ENCODE data around the gene SCO2. TPM values are rescaled to one million over a fixed set of nuclear protein-coding genes. Genes with fewer than 3 reads are reported as not detected.
A peak's percentile ranks its signal among the peaks of the same experiment; 100 is the strongest.

Gene SCO2
- total and polyA plus RNA-seq, 2 of the 13 experiments (the other 11 are each of a cell fraction or from before 2014, with no cell fraction given), result 0.32 to 3.7 TPM

DNA sequence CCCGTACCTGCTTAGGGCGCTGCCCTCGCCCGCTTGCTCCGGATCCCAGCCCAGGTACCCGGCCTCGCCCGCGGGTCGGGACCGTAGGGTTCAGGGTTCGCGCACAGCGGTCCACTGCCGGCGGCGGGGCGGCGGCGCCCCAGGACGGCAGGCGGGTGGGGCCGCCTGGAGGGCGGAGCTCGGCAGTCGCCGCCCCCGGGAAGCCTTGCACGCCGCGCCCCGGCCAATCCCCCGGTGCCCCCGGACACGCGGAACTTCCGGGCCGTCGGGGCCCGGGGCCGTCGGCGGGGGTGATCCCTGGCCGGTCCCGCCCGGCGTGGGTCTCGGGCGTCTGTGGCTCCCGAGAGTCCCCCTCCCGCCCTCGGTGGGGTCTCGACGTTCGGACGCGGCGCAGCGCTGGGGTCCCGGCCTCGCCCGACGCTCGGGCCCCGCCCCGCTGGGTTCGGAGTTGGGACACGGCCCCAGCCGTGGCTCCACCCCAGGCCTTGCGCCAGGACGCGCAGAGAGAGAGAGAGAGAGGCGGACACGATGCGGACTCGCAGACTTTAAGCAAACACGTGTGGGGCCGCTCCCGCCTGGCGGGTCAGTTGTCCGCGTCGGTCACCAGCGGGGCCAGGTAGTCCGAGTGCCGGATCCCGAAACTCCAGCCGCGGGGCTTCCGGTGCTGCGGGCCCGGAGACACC, 4.6 kb upstream of the SCO2 start, which contains the start of gene TYMP (continued):
- TF ChIP-seq, protein P1, sequence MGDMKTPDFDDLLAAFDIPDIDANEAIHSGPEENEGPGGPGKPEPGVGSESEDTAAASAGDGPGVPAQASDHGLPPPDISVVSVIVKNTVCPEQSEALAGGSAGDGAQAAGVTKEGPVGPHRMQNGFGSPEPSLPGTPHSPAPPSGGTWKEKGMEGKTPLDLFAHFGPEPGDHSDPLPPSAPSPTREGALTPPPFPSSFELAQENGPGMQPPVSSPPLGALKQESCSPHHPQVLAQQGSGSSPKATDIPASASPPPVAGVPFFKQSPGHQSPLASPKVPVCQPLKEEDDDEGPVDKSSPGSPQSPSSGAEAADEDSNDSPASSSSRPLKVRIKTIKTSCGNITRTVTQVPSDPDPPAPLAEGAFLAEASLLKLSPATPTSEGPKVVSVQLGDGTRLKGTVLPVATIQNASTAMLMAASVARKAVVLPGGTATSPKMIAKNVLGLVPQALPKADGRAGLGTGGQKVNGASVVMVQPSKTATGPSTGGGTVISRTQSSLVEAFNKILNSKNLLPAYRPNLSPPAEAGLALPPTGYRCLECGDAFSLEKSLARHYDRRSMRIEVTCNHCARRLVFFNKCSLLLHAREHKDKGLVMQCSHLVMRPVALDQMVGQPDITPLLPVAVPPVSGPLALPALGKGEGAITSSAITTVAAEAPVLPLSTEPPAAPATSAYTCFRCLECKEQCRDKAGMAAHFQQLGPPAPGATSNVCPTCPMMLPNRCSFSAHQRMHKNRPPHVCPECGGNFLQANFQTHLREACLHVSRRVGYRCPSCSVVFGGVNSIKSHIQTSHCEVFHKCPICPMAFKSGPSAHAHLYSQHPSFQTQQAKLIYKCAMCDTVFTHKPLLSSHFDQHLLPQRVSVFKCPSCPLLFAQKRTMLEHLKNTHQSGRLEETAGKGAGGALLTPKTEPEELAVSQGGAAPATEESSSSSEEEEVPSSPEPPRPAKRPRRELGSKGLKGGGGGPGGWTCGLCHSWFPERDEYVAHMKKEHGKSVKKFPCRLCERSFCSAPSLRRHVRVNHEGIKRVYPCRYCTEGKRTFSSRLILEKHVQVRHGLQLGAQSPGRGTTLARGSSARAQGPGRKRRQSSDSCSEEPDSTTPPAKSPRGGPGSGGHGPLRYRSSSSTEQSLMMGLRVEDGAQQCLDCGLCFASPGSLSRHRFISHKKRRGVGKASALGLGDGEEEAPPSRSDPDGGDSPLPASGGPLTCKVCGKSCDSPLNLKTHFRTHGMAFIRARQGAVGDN (CRISPR knock-in tag; IDR thresholded peaks at IDR 0.05), result peak; percentile 90; the same call in 1 of the 2 replicates
- TF ChIP-seq, protein P2, sequence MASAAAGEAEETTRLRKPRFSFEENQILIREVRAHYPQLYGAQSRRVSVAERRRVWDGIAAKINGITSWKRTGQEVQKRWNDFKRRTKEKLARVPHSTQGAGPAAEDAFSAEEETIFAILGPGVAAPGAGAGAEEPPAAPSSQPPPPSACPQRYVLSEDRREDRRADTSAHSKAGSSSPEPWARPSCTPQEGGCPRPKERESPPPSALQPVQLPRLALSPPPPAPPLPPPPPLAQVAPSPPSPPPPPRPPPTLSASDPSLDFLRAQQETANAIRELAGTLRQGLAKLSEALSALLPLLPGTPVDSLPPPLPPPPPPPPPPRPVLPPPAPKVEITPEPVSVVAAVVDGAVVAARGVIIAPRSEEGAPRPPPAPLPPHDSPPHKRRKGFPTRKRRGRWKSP (CRISPR knock-in tag; IDR thresholded peaks at IDR 0.05), result peak; percentile 88
- TF ChIP-seq, protein P3, sequence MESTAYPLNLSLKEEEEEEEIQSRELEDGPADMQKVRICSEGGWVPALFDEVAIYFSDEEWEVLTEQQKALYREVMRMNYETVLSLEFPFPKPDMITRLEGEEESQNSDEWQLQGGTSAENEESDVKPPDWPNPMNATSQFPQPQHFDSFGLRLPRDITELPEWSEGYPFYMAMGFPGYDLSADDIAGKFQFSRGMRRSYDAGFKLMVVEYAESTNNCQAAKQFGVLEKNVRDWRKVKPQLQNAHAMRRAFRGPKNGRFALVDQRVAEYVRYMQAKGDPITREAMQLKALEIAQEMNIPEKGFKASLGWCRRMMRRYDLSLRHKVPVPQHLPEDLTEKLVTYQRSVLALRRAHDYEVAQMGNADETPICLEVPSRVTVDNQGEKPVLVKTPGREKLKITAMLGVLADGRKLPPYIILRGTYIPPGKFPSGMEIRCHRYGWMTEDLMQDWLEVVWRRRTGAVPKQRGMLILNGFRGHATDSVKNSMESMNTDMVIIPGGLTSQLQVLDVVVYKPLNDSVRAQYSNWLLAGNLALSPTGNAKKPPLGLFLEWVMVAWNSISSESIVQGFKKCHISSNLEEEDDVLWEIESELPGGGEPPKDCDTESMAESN (CRISPR knock-in tag; conservative IDR thresholded peaks at IDR 0.05), result no peak
- TF ChIP-seq KLF11 (CRISPR knock-in tag; IDR thresholded peaks at IDR 0.05) (no peak), ZNF547 (CRISPR knock-in tag; IDR thresholded peaks at IDR 0.05) (no peak; the same call in 1 of the 2 replicates), SPEN (CRISPR knock-in tag; IDR thresholded peaks at IDR 0.05; ENCODE audit: low read depth) (0 out of 2 replicates have a peak, but pooled peaks have one; percentile 73), SIN3A (IDR thresholded peaks at IDR 0.05; ENCODE audit: borderline replicate concordance, low read depth, low read length) (no peak; the same call in 1 of the 2 replicates), RFX1 (IDR thresholded peaks at IDR 0.05) (no peak), ZNF674 (CRISPR knock-in tag; IDR thresholded peaks at IDR 0.05; ENCODE audit: low read depth) (no peak), ZBTB3 (CRISPR knock-in tag; IDR thresholded peaks at IDR 0.05; ENCODE audit: borderline replicate concordance, low read depth) (no peak), MIER3 (CRISPR knock-in tag; IDR thresholded peaks at IDR 0.05; ENCODE audit: borderline replicate concordance) (no peak; the same call in 1 of the 2 replicates), MZF1 (CRISPR knock-in tag; IDR thresholded peaks at IDR 0.05; ENCODE audit: borderline replicate concordance) (0 out of 2 replicates have a peak, but pooled peaks have one; percentile 46), HOXA9 (CRISPR knock-in tag; IDR thresholded peaks at IDR 0.05; ENCODE audit: borderline replicate concordance) (no peak; the same call in 1 of the 2 replicates), ZNF33A (CRISPR knock-in tag; IDR thresholded peaks at IDR 0.05; ENCODE audit: borderline replicate concordance) (0 out of 2 replicates have a peak, but pooled peaks have one; percentile 12)
- TF ChIP-seq, protein P4, sequence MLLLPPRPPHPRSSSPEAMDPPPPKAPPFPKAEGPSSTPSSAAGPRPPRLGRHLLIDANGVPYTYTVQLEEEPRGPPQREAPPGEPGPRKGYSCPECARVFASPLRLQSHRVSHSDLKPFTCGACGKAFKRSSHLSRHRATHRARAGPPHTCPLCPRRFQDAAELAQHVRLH (CRISPR knock-in tag; IDR thresholded peaks at IDR 0.05; ENCODE audit: borderline replicate concordance, low read depth), result no peak
- TF ChIP-seq, protein P5, sequence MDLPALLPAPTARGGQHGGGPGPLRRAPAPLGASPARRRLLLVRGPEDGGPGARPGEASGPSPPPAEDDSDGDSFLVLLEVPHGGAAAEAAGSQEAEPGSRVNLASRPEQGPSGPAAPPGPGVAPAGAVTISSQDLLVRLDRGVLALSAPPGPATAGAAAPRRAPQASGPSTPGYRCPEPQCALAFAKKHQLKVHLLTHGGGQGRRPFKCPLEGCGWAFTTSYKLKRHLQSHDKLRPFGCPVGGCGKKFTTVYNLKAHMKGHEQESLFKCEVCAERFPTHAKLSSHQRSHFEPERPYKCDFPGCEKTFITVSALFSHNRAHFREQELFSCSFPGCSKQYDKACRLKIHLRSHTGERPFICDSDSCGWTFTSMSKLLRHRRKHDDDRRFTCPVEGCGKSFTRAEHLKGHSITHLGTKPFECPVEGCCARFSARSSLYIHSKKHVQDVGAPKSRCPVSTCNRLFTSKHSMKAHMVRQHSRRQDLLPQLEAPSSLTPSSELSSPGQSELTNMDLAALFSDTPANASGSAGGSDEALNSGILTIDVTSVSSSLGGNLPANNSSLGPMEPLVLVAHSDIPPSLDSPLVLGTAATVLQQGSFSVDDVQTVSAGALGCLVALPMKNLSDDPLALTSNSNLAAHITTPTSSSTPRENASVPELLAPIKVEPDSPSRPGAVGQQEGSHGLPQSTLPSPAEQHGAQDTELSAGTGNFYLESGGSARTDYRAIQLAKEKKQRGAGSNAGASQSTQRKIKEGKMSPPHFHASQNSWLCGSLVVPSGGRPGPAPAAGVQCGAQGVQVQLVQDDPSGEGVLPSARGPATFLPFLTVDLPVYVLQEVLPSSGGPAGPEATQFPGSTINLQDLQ (CRISPR knock-in tag; IDR thresholded peaks at IDR 0.05), result no peak
- TF ChIP-seq, protein P6, sequence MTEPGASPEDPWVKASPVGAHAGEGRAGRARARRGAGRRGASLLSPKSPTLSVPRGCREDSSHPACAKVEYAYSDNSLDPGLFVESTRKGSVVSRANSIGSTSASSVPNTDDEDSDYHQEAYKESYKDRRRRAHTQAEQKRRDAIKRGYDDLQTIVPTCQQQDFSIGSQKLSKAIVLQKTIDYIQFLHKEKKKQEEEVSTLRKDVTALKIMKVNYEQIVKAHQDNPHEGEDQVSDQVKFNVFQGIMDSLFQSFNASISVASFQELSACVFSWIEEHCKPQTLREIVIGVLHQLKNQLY (CRISPR knock-in tag; IDR thresholded peaks at IDR 0.05), result 0 out of 2 replicates have a peak, but pooled peaks have one; percentile 34

All from HepG2 (cell line).